Measurements from ENCODE around the gene PKHD1.

PKHD1 gene

DNA sequence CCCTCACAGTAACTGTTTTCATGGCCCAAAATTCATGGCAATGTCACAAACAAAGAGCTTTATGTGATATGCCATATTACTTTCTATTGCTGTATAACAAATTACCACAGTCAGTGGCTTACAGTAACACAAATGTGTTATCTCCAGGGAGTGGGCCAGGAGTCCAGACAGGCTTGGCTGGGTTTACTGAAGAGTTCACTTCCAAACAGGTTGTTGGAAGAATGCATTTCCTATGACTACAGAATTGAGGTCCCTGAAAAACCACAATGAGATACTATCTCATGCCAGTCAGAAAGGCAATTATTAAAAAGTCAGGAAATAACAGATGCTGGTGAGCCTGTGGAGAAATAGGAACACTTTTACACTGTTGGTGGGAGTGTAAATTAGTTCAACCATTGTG is 431.9 kb downstream of the PKHD1 start:
- Histone ChIP-seq H3K4me1 (no peaks in the 10 kb centered on the region), H3K27me3 (ENCODE audit: low read depth) (no peaks in the 10 kb centered on the region), H3K4me3 (no peak overlapping the region), H3K36me3 (replicated peaks) (no peaks in the 10 kb centered on the region), H3K9me3 (no peaks in the 10 kb centered on the region)
- in situ Hi-C loops (cut with MboI; ENCODE audit: low sequenced_read_pairs) = no loop called here
- DNase-seq (ENCODE audit: low spot score in 2 of 2) = no peak

GRCh38 chr6:51654647-51655046 is 432.8 kb downstream of the PKHD1 start:
- Histone ChIP-seq H3K9me3 (no peaks in the 10 kb centered on the region), H3K27me3 (ENCODE audit: low read depth) (no peaks in the 10 kb centered on the region), H3K36me3 (replicated peaks) (no peaks in the 10 kb centered on the region), H3K4me1 (no peaks in the 10 kb centered on the region), H3K4me3 (no peak overlapping the region)
- DNase-seq (ENCODE audit: low spot score in 2 of 2) = no peak
- in situ Hi-C loops (cut with MboI; ENCODE audit: low sequenced_read_pairs) = no loop called here

- no peak for DNase-seq (ENCODE audit: low spot score in 2 of 2)
- no peaks in the 10 kb centered on the region for H3K9me3 ChIP-seq
- H3K4me3 ChIP-seq = no peak overlapping the region
- in situ Hi-C loops (cut with MboI; ENCODE audit: low sequenced_read_pairs) = no loop called here
- H3K4me1 ChIP-seq = no peaks in the 10 kb centered on the region
- H3K27me3 ChIP-seq (ENCODE audit: low read depth) = no peaks in the 10 kb centered on the region
- no peaks in the 10 kb centered on the region for H3K36me3 ChIP-seq (replicated peaks)
Observed at GRCh38 chr6:51651132-51651817, 436.1 kb downstream of the PKHD1 start.

DNA sequence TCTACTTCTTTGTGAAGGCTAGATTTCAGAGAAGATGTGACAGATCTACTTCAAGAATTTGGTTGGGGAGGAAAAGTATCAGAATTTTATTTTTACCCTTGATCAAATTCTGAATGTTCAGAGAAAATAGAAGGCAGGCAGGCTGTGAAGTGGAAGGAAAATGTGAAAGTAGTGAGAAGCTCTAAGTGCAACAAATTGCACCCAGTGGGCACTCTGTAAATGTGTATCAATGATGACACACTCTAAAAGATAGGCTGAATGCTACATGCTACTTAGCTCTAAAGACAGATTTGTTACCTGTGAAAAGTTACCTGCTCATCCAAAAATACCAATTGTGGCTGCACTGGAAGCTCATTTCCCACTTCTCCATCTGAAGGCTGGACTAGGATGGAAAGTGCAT is 438.6 kb downstream of the PKHD1 start:
- Histone ChIP-seq H3K27me3 (ENCODE audit: low read depth) (no peaks in the 10 kb centered on the region), H3K9me3 (no peaks in the 10 kb centered on the region), H3K4me3 (no peak overlapping the region), H3K36me3 (replicated peaks) (no peaks in the 10 kb centered on the region), H3K4me1 (no peaks in the 10 kb centered on the region)
- in situ Hi-C loops (cut with MboI; ENCODE audit: low sequenced_read_pairs) = no loop called here
- no peak for DNase-seq (ENCODE audit: low spot score in 2 of 2)

- no peaks in the 10 kb centered on the region for H3K9me3 ChIP-seq
- in situ Hi-C loops (cut with MboI; ENCODE audit: low sequenced_read_pairs) = no loop called here
- no peak overlapping the region for H3K4me3 ChIP-seq
- DNase-seq (ENCODE audit: low spot score in 2 of 2) = no peak
- no peaks in the 10 kb centered on the region for H3K36me3 ChIP-seq (replicated peaks)
- H3K27me3 ChIP-seq (ENCODE audit: low read depth) = no peaks in the 10 kb centered on the region
- H3K4me1 ChIP-seq = no peaks in the 10 kb centered on the region
Observed at GRCh38 chr6:51648236-51648635, 439.2 kb downstream of the PKHD1 start.

- no peaks in the 10 kb centered on the region; the same call in 1 of the 2 replicates for H3K27me3 ChIP-seq (ENCODE audit: low read depth)
- DNase-seq (ENCODE audit: low spot score in 2 of 2) = no peak
- H3K4me3 ChIP-seq = no peak overlapping the region
- H3K9me3 ChIP-seq = no peaks in the 10 kb centered on the region
- in situ Hi-C loops (cut with MboI; ENCODE audit: low sequenced_read_pairs) = no loop called here
- no peaks in the 10 kb centered on the region for H3K4me1 ChIP-seq
- no peaks in the 10 kb centered on the region for H3K36me3 ChIP-seq (replicated peaks)
Observed at GRCh38 chr6:51644426-51644825, 443.0 kb downstream of the PKHD1 start.

GRCh38 chr6:51640021-51640420 is 447.4 kb downstream of the PKHD1 start:
- DNase-seq (ENCODE audit: low spot score in 2 of 2) = no peak
- in situ Hi-C loops (cut with MboI; ENCODE audit: low sequenced_read_pairs) = no loop called here
- H3K36me3 ChIP-seq (replicated peaks) = no peaks in the 10 kb centered on the region

GRCh38 chr6:51633424-51633823 is 454.0 kb downstream of the PKHD1 start:
- DNase-seq (ENCODE audit: low spot score in 2 of 2) = no peak
- Histone ChIP-seq H3K36me3 (replicated peaks) (no peaks in the 10 kb centered on the region), H3K9me3 (no peaks in the 10 kb centered on the region), H3K27me3 (ENCODE audit: low read depth) (no peaks in the 10 kb centered on the region), H3K4me1 (no peaks in the 10 kb centered on the region), H3K4me3 (no peak overlapping the region)
- in situ Hi-C loops (cut with MboI; ENCODE audit: low sequenced_read_pairs) = no loop called here

More at GRCh38 chr6:51640021-51640420, 447.4 kb downstream of the PKHD1 start:
- Histone ChIP-seq H3K27me3 (ENCODE audit: low read depth) (no peaks in the 10 kb centered on the region; the same call in 1 of the 2 replicates), H3K4me1 (no peaks in the 10 kb centered on the region), H3K4me3 (no peak overlapping the region), H3K9me3 (no peaks in the 10 kb centered on the region)

GRCh38 chr6:51630011-51630410 is 457.4 kb downstream of the PKHD1 start:
- in situ Hi-C loops (cut with MboI; ENCODE audit: low sequenced_read_pairs) = no loop called here

GRCh38 chr6:51626391-51626790 is 461.0 kb downstream of the PKHD1 start:
- in situ Hi-C loops (cut with MboI; ENCODE audit: low sequenced_read_pairs) = no loop called here
- Histone ChIP-seq H3K36me3 (replicated peaks) (no peaks in the 10 kb centered on the region), H3K4me1 (no peaks in the 10 kb centered on the region), H3K4me3 (no peak overlapping the region), H3K27me3 (ENCODE audit: low read depth) (no peaks in the 10 kb centered on the region), H3K9me3 (no peaks in the 10 kb centered on the region)
- DNase-seq (ENCODE audit: low spot score in 2 of 2) = no peak

More at GRCh38 chr6:51630011-51630410, 457.4 kb downstream of the PKHD1 start:
- no peak for DNase-seq (ENCODE audit: low spot score in 2 of 2)
- Histone ChIP-seq H3K4me1 (no peaks in the 10 kb centered on the region), H3K27me3 (ENCODE audit: low read depth) (no peaks in the 10 kb centered on the region), H3K4me3 (no peak overlapping the region), H3K9me3 (no peaks in the 10 kb centered on the region), H3K36me3 (replicated peaks) (no peaks in the 10 kb centered on the region)

DNA sequence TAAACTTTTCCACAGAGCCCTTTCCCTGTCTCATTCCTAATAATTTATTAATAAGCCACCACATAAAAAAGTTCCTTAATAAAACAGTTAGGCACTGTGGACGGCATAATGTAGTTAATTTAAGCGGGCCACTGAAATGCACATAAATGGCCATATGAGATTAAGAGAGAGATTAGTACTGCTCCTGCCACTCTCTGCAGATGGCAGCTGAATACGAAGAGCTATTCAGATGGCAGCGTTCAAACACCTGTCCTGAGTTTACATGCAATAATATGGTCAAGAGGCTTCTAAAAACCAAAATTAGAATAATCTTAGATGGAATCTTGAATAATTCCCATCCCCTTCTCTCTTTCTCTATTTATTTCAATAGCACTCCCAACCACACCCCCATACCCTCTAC is 461.8 kb downstream of the PKHD1 start:
- no peak overlapping the region for H3K4me3 ChIP-seq
- no peaks in the 10 kb centered on the region for H3K4me1 ChIP-seq
- DNase-seq (ENCODE audit: low spot score in 2 of 2) = no peak
- H3K27me3 ChIP-seq (ENCODE audit: low read depth) = no peaks in the 10 kb centered on the region
- H3K9me3 ChIP-seq = no peaks in the 10 kb centered on the region
- H3K36me3 ChIP-seq (replicated peaks) = no peaks in the 10 kb centered on the region
- in situ Hi-C loops (cut with MboI; ENCODE audit: low sequenced_read_pairs) = no loop called here

GRCh38 chr6:51620971-51621370 is 466.4 kb downstream of the PKHD1 start:
- no peak overlapping the region for H3K4me3 ChIP-seq
- no peaks in the 10 kb centered on the region for H3K27me3 ChIP-seq (ENCODE audit: low read depth)
- no peak for DNase-seq (ENCODE audit: low spot score in 2 of 2)
- H3K4me1 ChIP-seq = no peaks in the 10 kb centered on the region
- no peaks in the 10 kb centered on the region for H3K36me3 ChIP-seq (replicated peaks)
- in situ Hi-C loops (cut with MboI; ENCODE audit: low sequenced_read_pairs) = no loop called here
- no peaks in the 10 kb centered on the region for H3K9me3 ChIP-seq

GRCh38 chr6:51619042-51619799 is 468.2 kb downstream of the PKHD1 start:
- no peak overlapping the region for H3K4me3 ChIP-seq
- no peaks in the 10 kb centered on the region for H3K4me1 ChIP-seq
- no peak for DNase-seq (ENCODE audit: low spot score in 2 of 2)
- no peaks in the 10 kb centered on the region for H3K9me3 ChIP-seq
- no peaks in the 10 kb centered on the region for H3K36me3 ChIP-seq (replicated peaks)
- no peaks in the 10 kb centered on the region for H3K27me3 ChIP-seq (ENCODE audit: low read depth)
- in situ Hi-C loops (cut with MboI; ENCODE audit: low sequenced_read_pairs) = no loop called here

- in situ Hi-C loops (cut with MboI; ENCODE audit: low sequenced_read_pairs) = no loop called here
- Histone ChIP-seq H3K4me3 (no peak overlapping the region), H3K4me1 (no peaks in the 10 kb centered on the region), H3K36me3 (replicated peaks) (no peaks in the 10 kb centered on the region), H3K27me3 (ENCODE audit: low read depth) (no peaks in the 10 kb centered on the region), H3K9me3 (no peaks in the 10 kb centered on the region)
- no peak for DNase-seq (ENCODE audit: low spot score in 2 of 2)
Observed at GRCh38 chr6:51618563-51618962, 468.9 kb downstream of the PKHD1 start.
